GM18507 (cell line): Measurements from ENCODE around the gene CCDC157.
A peak's percentile ranks its signal among the peaks of the same experiment; 100 is the strongest.
"Not testable (repeated sequence)": the region's sequence is repeated elsewhere in the genome, so short reads cannot be mapped to it uniquely, and the experiment has no call there.

Source experiments
- DNase-seq: peaks from one replicate; pipeline ENCODE4 v3.0.0; 2011; ENCODE audit warnings: low read depth; ENCODE audit not compliant: insufficient read length; ENCODE audit errors: extremely low spot score
- FAIRE-seq: peaks from 2 replicates; lab custom pipeline; 2011; peaks lifted over from hg19 to GRCh38; lab: Jason Lieb, UNC

Gene CCDC157

DNA sequence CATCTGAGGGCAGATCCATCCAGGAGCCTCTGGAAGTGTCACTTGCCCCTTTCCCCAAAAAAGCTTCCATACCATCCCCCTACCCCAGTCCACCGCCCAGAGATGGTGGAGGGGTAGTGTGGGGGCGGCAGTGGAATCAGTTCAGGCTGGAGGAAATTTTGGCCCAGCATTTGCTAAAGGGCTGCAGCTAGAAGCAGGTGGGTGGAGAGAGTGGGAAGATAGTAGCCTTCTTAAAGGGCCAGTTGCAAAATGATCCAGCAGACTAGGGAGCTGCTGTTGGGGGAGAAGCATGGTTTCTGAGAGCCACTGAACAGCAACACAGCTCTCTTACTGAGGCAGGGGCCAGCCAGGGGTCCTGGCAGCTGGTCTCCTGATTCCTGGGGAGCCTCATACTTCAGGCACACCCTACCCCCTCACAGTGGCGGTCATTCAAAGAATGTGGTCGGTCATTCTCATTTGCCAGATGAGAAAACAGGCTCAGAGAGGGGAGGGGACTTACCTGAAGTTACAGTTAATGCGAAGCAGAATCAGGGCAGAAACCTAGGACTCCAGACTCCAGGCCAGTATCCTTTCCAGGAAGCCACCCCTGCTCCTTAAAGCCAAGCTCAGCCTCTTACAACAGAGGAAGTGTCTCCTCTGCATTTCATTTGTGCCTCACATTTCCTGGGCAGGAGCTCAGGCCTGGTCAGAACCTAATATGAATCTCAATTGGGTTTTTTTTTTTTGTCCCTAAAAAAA lies 45.4 kb downstream of the CCDC157 start:
- DNase-seq, result no peak
- no peak for FAIRE-seq

DNA sequence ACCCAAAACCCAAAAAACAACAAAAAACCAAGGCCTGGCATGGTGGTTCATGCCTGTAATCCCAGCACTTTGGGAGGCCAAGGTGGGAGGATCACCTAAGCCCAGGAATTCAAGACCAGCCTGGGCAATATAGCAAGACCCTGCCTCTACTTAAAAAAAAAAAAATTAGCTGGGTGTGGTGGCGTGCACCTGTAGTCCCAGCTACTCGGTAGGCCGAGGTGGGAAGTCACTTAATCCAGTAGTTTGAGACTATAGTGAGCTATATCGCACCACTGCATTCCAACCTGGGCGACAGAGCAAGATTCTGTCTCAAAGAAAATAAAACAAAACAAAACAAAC lies 45.9 kb downstream of the CCDC157 start:
- not testable (repeated sequence) for FAIRE-seq, DNase-seq

DNA sequence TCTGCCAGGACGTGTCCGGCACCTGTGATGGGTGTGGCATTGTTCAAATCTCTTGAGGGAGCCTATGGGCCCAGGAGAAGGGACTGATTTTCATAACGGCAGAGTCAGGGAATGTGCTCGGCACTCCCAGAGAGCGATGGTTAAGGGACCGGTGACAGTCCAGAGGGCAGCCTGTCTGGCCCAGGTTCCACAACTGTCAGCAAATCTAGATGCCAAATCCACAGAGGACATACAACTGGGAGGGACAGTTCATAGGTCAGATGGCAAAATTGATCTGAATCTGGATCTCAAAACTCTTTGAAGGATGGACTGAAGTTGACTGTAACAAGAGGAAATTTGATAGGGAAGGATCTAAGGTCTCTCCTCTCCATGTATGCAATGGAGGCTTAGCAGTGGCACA lies 47.5 kb downstream of the CCDC157 start:
- FAIRE-seq (no peak), DNase-seq (no peak)

DNA sequence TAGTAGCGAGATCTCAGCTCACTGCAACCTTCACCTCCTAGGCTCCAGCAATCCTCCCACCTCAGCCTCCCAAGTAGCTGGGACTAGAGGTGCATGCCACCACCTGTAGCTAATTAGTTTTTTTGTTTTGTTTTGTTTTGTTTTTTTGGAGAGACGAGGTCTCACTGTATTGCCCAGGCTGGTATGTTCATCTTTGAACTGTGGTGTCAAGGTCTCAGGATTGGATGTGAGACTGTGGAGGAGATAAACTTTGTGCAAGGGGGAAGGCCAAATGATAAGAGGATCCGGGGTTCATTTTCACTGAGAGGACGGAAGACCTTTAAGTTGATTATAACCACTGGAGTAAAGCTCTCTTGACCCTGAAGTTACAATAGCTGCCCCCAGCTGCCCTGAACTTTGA lies 48.9 kb downstream of the CCDC157 start:
- DNase-seq (no peak), FAIRE-seq (no peak)

DNA sequence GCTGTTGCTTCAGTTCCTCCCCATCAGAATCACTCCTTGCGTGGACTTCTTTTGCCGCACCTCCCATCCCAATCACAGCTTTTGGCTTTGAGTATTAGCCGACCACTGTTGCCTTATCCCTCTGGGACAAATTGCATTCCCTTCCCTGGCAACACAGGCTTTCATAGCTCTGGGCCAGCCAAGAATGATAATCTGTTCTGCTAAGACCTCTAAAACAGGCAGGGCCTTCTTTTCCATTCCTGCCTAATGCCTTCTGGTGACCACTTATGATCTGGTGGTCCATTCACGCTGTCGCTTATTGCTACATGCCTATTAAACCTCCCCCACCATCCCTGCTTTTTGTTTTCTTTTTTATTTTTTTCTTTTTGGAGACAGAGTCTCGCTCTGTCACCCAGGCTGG lies 49.6 kb downstream of the CCDC157 start:
- no peak for DNase-seq
- FAIRE-seq, result no peak

DNA sequence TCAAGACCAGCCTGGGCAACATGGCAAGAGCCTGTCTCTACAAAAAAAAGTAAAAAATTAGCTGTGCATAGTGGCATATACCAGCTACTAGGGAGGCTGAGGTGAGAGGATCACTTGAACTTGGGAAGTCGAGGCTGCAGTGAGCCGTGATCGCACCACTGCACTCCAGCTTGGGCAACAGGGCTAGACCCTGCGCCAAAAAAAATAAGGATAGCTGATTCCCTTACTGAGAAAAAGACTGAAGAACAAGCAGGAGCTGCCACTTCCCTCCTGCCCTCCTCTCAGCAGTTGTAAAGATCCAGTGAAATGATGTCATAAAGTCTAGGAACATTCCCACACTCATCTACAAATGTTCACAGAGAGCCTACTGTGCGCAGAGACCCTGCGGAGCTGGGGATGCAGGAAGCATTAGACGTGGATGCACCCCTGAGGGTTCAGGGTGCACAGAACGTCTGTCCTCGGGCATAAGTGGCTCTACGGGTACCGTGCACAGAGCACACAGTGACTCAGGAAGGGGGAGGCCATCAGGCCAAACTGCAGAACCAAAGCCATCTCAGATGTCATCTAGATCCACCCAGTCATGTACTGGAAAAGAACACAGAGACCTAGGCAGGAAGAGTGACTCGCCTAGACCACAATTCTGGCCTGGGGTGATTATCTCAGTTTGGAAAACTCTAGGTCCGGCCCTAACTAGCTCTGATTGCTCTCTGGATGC lies 51.7 kb downstream of the CCDC157 start:
- DNase-seq (no peak), FAIRE-seq (no peak)

DNA sequence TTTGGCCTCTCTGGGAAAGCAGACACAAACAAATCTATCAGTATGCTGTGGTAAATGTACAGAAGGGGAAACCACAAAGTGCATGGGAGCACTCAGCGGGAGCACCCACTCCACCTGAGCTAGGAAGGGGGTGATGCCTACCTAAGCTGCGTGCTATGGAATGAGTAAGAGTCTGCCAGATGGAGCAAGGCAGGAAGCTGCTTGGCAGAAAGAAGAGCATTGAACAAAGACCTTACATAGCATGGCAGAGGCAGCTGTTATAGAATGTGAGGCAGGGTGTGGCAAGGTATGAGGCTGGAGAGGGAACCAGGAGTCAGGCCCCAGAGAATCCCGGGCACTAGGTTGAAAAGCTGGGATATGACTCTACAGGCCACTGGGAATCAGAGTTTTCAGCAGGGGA lies 55.0 kb downstream of the CCDC157 start:
- DNase-seq (no peak), FAIRE-seq (no peak)

DNA sequence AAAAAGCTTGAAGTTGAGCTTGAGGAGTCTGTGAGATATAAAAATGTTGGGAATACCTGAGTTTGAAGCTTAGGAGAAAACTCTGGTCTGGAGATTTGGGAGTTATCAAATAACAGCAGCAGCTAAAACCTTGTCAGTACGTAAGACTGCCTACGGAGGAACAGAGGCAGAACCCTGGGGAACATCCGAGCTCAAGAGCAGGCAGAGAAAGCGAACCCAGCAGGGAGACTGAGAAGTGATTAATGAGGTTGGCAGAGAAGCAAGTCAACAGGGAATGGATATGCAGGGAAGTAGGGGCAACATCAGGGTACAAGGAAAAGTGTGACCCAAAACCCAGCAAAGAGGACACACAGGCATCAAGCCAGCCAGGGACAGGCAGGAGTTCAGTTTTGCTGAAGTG lies 56.2 kb downstream of the CCDC157 start:
- DNase-seq (no peak), FAIRE-seq (no peak)

DNA sequence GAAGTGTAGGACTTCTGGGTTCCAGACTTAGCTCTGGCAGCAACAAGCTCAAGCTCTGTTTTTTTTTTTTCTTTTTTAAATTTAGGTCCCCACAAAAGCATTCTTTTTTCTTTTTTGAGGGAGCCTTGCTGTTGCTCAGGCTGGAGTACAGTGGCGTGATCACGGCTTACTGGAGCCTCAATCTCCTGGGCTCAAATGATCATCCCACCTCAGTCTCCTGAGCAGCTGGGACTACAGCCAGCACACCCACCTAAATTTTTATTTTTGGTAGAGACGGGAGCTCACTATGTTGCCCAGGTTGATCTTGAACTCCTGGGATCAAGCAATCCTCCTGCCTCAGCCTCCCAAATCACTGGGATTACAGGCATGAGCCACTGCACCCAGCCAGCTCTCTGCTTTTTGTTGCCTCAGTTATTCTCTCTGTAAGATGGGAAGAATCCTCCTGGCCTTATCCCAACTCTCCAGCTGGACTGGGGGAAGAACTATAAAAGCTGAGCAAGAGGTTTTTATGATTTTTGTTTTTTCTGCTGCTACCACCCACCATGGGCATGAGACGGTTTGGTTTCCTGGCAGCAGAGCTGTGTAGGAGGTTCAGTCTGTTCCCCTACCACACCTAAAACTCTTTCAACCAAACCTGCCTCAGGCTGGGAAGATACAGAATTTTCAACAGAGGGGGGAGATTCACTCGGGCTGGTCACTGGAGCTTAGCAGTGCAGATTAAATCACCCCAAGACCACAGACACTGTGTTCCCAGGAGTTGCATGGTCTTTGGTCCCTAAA lies 57.1 kb downstream of the CCDC157 start:
- no peak for FAIRE-seq
- no peak for DNase-seq

DNA sequence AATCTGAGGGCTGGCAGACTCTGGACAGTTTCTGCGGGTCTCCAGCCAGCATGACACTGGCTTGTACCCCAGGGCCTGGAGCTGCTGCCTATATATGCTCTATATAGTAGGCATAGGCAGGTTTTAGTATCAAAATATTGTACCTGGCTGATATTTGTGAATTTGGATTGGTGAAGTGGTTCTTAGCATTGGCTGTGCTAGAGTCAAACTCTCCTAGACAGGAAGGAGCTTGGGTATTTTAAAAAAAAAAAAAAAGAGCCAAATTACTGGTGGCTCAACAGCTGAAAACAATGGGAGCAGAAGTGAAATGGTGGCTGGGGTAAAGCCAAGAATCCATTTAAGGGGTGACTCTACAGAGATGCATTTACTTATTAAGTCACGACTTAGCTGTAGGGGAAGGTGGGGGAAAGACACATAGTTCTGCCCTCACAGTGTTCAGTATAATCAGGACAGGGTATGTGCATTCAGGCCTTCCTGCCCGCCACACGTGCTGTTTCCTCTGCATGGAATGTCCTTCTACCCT lies 57.8 kb downstream of the CCDC157 start:
- no peak for FAIRE-seq

DNA sequence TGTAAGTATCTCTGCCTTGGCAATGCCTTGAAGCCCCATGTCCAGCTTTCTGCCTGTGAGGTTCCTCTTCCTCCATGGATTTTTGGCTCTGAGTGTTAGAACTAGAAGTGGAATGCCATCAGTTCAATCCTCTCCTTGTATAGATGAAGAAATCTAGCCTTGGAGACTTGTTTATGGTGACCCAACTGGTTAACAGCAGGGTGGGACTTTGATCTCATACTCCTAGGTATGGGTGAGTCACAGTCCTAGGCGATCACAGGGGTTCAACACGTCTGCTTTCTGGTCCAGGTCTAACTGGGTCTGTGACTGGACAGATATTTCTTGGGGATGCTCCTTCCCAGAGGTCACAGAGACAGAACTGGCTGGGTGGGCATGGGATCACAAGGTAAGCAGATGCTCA lies 59.6 kb downstream of the CCDC157 start:
- FAIRE-seq, result no peak
- DNase-seq, result no peak

More for the DNA sequence above, 57.8 kb downstream of the CCDC157 start:
- DNase-seq, result no peak

DNA sequence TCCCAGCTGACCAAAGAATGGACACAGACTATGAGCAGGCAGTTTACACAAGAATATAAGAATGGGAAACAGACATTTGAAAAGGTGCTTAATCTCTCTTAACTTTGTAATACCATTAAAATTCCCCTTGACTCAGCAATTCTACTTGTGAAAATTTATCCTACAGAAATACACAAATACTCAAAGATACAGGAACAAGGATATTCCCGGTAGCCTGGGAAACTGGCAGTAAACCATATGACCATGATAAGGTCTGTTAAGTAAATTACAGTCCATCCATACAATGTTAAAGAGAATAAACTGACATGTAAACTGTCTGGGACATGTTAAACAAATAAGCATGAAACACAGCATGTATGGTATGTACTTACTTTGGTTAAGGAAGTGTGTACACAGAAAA lies 60.0 kb downstream of the CCDC157 start:
- DNase-seq (no peak), FAIRE-seq (no peak)

DNA sequence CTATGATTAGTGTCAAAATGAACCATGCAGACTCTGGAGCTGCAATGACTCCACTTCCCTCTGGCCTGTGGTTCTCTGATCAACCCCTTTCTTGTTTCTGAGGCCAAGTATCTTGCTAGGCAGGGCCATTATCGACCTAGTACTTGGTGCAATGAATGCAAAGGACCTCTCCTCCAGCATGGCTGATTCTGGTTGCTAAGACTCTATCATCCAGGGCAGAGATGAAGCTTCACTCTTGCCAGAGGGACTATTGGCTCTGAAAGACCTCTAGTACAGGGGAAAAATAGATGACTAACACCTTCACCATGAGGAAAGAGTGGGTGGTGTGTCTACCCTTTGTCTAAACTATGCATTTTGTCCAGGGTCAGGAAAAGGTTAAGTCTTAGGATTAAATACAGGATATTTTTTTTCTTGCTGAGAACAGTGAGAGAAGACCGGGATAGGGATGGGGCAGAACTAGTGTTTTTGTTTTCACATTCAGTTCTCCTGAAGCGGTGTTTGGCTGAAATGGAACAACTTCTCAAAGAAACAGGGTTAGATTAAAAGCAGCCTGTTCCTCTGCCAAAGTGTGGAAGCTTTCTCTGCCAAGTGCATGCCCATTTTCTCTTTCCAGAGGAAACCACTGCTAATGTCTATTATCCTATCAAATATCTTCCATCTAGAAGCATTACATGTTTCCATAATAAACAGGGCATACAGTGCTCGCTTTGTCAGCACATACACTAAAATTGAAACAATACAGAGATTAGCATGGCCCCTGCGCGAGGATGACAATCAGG lies 63.7 kb downstream of the CCDC157 start:
- DNase-seq (no peak), FAIRE-seq (no peak)

DNA sequence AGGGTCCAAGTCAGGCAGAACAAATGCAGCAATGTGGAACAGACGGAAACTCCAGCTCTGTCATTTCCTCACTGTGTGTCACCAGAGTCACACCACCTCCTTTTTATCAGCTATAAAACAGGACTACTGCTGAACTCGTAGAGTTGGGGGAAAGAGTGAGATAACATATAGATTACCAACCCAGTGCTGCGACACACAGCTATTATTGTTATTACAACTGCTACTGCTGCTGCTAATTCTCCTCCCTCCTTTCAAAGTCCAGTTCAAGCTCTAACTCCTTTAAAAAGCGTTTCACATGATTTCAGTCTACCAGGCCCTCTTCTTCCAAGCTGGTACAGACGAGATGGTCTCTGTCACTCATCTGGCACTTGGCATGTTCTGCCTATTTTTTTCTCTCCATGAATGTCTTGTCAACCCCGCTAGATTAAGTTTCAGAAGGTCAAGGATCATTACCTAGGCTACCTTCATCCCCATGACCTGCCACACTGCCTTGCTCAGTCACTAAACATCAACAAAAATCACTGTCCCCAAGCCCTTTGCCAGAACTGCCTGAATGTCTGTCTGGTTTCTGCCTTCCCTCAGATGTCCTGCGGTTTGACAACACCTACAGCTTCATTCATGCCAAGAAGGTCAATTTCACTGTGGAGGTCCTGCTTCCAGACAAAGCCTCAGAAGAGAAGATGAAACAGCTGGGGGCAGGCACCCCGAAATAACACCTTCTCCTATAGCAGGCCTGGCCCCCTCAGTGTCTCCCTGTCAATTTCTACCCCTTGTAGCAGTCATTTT lies 65.1 kb downstream of the CCDC157 start:
- FAIRE-seq (no peak), DNase-seq (no peak)

DNA sequence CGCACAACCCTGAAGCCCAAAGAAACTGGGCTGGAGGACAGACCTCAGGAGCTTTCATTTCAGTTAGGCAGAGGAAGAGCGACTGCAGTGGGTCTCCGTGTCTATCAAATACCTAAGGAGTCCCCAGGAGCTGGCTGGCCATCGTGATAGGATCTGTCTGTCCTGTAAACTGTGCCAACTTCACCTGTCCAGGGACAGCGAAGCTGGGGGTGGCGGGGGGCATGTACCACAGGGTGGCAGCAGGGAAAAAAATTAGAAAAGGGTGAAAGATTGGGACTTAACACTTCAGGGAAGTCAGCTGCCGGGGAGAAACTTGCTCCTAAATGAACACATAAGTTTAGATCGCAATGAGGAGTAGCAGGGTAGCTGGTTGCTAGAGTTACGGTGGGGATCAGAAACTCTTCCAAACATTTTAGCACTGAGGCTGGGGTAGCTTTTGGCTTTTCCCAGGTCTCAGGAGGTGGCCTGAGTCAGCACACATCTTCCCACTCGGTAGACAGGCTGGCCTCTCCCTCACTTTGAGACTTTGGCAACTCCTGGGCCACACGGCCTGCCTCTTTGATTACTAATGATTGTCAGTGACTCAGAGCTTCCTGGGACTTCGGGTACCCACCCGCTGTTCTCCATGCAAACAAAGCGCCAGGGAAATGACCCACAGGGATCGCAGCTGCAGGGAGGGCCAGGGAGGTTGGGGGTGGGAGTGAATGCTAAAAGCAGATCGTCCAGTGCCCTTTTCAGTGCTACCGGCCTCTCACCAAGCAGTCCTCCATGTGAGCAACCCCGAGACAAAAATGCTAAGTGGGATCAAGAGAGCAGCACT lies 65.9 kb downstream of the CCDC157 start:
- DNase-seq (no peak), FAIRE-seq (no peak)

DNA sequence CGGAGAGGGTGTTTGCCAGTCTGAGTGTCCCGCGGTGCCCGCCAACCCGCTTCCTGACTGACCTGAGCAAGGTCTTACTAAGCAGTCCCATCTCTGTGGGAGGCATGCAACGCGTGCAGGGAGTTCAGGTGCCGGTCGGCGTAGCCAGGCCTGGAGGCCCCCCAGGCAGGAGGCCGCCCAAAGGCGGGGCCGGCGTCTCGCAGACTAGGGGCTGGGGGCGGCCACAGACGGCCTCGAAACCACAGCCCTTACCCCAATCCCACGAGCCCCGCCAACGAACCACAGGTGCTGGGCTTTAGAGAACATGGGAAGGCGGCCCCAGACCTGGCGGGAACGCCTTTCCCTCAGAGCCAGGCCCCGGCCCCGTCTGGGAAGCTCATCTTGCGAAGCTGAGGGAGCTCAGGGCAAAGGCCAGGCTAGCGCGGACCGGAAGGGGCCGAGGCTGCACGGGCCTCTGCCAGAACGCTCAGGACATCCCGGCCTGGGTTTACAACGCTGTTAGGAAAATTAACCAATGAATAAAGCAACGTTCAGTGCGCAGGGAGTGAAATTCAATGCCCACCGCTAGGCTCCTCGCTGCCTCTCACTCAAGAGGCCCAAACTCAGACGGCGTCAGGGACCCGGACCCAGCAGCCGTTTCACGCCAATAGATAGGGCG lies 66.6 kb downstream of the CCDC157 start:
- DNase-seq (no peak), FAIRE-seq (no peak)

DNA sequence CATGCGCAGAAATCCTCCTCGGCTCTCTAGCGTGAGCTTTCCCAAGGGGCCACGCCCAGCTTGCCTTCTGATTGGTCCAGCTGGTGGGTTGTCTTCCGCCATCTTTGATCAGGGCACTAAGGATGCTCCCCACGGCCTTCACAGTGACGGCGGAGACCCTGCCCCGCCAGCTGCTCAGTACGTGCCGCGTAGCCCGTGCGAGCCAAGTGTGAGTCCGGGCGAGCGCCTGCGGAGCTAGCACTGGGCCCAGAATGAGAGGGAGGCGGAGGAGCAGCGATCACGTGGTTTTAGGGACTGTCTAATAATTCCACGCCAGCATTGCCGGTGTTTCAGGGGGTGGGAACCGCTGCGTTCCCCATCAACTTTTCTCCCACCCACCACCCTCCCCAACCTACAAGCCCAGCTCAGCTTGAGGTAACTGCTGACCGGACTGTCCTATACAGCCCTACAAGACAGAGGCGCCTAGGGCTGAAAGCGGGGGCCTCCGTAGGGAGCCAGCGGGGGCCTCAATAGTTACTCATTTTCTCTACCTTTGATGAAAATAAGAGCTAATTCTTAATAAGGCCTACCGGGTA lies 67.2 kb downstream of the CCDC157 start:
- DNase-seq, result peak; percentile 95
- FAIRE-seq, result peak; percentile 99
